GM20000 (cell line): ENCODE results near the gene CD47.

Experiments used
- DNase-seq: peaks from one replicate; pipeline ENCODE4 v3.0.0; 2012; ENCODE audit warnings: low spot score
- TF ChIP-seq, protein P1 (sequence below): IDR thresholded peaks from 2 replicates; pipeline ENCODE4 v1.5.1; 2012; ENCODE audit warnings: mild to moderate bottlenecking, control low read depth; ENCODE audit errors: extremely low read depth, missing control alignments

Gene CD47

DNA sequence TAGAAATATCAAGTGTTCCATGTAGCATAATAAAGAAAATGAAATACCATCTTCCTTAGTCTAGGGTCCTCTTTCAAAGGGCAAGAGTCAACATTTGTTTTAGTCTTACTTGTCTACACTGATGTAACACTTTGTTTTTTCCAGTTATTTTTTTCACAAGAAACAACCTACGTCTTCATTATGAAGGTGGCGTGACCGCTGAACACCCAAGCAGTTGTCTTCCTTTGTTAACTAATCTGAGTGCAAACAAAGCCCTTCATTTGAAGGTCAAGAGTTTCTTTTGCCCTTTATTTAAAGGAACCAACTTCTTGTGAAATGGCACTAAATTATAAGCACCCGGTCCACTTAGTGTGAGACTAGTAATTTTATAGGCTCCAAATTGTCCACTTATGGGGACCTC is 73.2 kb downstream of the CD47 start:
- no peak for DNase-seq
- TF ChIP-seq, protein P1, sequence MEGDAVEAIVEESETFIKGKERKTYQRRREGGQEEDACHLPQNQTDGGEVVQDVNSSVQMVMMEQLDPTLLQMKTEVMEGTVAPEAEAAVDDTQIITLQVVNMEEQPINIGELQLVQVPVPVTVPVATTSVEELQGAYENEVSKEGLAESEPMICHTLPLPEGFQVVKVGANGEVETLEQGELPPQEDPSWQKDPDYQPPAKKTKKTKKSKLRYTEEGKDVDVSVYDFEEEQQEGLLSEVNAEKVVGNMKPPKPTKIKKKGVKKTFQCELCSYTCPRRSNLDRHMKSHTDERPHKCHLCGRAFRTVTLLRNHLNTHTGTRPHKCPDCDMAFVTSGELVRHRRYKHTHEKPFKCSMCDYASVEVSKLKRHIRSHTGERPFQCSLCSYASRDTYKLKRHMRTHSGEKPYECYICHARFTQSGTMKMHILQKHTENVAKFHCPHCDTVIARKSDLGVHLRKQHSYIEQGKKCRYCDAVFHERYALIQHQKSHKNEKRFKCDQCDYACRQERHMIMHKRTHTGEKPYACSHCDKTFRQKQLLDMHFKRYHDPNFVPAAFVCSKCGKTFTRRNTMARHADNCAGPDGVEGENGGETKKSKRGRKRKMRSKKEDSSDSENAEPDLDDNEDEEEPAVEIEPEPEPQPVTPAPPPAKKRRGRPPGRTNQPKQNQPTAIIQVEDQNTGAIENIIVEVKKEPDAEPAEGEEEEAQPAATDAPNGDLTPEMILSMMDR, result no peak

DNA sequence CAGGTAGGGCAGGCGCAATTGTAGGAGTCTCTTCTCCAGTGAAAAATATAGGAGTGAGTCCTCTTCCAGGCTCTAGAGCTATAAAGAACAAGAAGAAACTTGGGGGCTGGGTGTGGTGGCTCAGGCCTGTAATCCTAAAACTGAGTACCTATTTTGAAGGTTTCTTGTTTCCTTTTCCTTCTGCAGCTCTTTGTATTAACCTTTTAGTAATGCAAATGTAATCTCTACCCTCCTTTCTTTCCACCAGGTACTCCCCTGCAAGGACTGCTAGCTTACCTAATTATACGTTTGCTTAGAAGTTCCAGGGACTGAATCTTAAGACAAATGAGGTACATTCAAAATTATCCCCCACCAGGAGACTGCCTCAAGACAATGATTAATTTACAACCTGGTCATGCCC is 75.9 kb downstream of the CD47 start:
- TF ChIP-seq, protein P1, result no peak
- no peak for DNase-seq

DNA sequence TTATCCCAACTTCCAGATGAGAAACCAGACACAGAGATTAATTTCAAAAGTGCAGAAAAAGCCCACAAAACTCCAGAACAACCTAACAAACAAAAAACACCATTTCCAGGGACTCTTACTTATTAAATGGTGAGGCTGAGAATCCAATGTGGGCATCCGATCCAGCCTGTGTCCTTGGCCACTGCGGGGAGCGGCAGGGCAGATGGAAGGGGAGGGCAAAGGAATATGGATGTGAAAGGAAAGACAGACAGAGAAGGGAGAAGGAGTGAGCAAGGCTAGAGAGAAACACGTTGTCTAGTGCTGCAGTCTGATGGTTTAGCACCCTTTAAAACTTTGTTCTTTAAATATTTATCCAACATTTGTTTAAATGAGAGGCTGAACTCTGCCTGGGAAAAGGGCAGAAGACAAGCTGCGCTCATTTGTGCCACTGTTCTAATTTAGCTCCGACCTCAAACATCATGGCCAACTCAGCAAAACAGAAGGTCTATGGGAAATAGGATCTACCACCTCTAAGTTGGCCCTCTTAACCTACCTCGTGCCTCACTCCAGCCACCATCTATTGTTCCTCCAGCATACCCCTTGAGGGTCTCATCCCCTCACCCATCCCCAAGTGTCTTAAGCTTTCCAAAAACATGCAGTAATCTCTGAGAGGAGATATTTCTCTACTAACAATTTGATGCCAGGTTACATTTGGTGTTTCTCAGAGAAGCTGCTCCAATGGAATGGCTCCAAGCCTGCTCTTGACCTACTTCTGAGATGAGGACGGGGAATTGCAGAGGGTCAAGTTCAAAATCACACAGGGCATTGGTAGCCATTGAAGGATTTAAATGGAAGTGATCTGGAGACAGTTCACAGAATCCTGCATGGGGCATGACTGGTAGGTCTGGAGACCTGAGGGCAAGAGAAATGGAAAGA is 77.4 kb downstream of the CD47 start:
- TF ChIP-seq, protein P1, result no peak
- no peak for DNase-seq

DNA sequence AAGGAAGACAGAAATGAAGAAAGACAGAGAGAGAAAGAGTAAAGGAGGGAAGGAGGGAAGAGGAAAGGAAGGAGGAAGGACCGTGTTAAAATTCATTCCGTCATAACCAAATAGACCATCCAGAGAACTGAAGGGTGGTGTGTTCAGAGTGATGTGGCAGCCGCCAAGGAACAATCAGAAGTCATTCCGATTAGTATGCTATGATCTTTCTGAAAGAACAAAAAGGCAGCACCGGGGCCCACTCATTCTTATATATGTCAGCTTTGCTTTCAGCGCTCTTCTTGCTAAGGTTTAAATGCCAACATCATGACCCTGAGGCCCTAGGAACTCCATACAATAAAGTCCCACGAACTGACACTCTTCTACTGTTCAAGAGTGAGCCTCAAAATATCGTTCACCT is 78.5 kb downstream of the CD47 start:
- DNase-seq, result no peak
- TF ChIP-seq, protein P1, result no peak

DNA sequence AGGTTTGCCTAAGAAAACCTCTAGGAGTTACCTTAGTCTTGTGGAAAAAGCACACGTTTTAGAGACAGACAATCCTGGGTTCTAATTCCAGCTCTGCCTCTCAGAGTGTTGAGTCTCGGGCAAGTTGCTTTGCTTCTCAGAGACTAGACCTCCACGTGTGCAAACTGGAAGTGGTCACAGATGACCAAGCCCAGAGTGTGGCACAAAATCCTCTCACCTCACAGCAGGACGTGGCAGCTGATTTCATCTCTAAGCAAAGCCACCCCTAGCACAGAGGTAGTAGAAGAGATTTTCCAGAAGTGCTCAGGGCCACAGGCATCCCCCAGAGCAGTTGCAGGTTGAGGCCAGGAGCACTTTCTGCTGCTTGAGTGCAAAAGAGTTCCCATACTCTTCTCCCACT is 79.2 kb downstream of the CD47 start:
- TF ChIP-seq, protein P1, result no peak
- DNase-seq, result no peak

DNA sequence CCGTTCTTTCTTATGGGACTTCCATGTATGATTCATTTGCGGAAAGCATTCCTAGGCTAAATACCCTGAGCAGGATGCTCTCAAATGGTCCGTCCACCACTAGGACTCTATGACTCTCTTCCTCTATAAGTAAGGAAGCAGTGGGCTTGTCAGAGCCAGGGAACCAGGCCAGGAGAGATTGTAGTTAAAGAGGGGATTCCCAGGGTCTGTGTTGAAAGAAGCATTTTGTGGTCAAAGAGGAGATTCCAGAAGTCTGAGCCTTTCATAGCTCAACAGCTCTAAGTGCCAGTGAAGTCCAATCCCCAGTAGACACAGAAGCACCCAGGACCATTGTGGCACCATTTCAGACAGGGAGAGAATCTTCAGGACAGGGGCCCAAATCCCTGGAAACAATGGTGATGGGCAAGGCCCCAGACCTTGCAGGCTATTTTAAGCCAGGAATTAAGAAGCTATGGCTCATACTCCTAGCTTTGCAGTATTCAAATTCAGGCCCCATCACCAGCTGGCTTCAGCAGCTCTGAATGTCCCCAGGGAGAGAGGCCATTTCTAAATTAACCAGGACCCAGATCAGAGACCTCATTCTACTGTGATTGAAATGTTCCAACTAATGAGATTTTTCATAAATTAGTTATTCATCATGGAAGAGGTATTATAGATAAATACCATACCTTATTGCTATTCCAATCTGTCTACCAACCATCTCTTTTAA is 81.7 kb downstream of the CD47 start:
- DNase-seq, result no peak
- TF ChIP-seq, protein P1, result no peak

DNA sequence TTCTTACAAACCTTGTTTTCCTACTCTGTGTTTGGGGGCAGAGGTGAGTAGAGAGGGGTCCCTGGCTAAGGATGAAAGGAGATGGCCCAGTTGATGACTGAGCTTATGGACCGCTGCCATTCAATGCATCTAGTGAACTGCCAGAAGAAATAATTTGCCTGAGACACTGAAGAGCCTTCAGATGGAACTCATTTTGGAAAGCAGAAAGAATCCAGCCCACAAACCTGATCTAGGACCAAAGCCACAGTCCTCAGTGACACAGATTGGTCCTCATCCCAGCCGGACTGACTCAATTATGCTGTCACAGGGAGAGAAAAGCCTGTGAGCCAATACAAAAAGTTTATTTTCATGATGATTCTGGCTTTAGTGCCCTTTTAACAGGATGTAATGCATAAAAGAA is 82.7 kb downstream of the CD47 start:
- no peak for DNase-seq
- TF ChIP-seq, protein P1, result no peak
